ENCODE data around the gene TRAF5. TPM values are rescaled to one million over a fixed set of nuclear protein-coding genes. Genes with fewer than 3 reads are reported as not detected.

Gene TRAF5
- total RNA-seq, 1 experiment from 2014 or later: 22.2 TPM

GRCh38 chr1:211336161-211336560 is 9.5 kb downstream of the TRAF5 start (continued):
- TF ChIP-seq ATF6 (CRISPR knock-in tag; IDR thresholded peaks at IDR 0.05): no peak

GRCh38 chr1:211336775-211337174 is 10.1 kb downstream of the TRAF5 start:
- CTCF ChIA-PET: interaction anchor here (1.1 to 1.2 kb wide), 2 partner anchors 9 to 178 kb away, joined by 4 to 5 read pairs; no protein-coding TSS in a partner anchor
- ATAC-seq: no peak

More at GRCh38 chr1:211336775-211337174, 10.1 kb downstream of the TRAF5 start:
- no peak for DNase-seq (ENCODE audit: low spot score)
- Mint-ChIP-seq H3K4me1 (peaks cover 53% of the 10 kb centered on the region), H3K27ac (no peak overlapping the region), H3K9me3 (no peaks in the 10 kb centered on the region), H3K4me3 (no peak overlapping the region), H3K27me3 (ENCODE audit: low read depth) (no peaks in the 10 kb centered on the region), H3K36me3 (no peaks in the 10 kb centered on the region)
- POLR2A ChIA-PET: no interaction called here
- TF ChIP-seq EMX1 (CRISPR knock-in tag; IDR thresholded peaks at IDR 0.05) (no peak), ZNF317 (CRISPR knock-in tag; IDR thresholded peaks at IDR 0.05; ENCODE audit: borderline replicate concordance, low read depth) (no peak), FOXJ3 (CRISPR knock-in tag; IDR thresholded peaks at IDR 0.05; ENCODE audit: borderline replicate concordance) (no peak), ZNF671 (CRISPR knock-in tag; IDR thresholded peaks at IDR 0.05) (no peak), NFATC4 (CRISPR knock-in tag; IDR thresholded peaks at IDR 0.05) (no peak), FOXK1 (CRISPR knock-in tag; IDR thresholded peaks at IDR 0.05) (no peak), RELA (CRISPR knock-in tag; IDR thresholded peaks at IDR 0.05; ENCODE audit: borderline replicate concordance) (no peak), ZNF281 (CRISPR knock-in tag; IDR thresholded peaks at IDR 0.05) (no peak), GRHL2 (CRISPR knock-in tag; IDR thresholded peaks at IDR 0.05; ENCODE audit: insufficient replicate concordance, severe bottlenecking) (no peak), ARID4B (CRISPR knock-in tag; IDR thresholded peaks at IDR 0.05; ENCODE audit: borderline replicate concordance) (no peak), ZBTB21 (CRISPR knock-in tag; IDR thresholded peaks at IDR 0.05; ENCODE audit: borderline replicate concordance) (no peak), CREM (CRISPR knock-in tag; IDR thresholded peaks at IDR 0.05) (no peak), RORB (CRISPR knock-in tag; IDR thresholded peaks at IDR 0.05) (no peak), SP1 (CRISPR knock-in tag; conservative IDR thresholded peaks at IDR 0.05) (no peak), ZSCAN18 (CRISPR knock-in tag; IDR thresholded peaks at IDR 0.05) (no peak)
